GM12865 (cell line): ENCODE measurements around the gene ZBTB42.

Experiments
- DNase-seq: peaks from one replicate; pipeline ENCODE4 v3.0.0; 2010; ENCODE audit warnings: low read depth
- H3K4me3 ChIP-seq: 2 replicates; pipeline ENCODE4 v1.5.1; 2011; ENCODE audit warnings: mild to moderate bottlenecking, low read depth, low read length, control low read depth
- TF ChIP-seq, protein P1 (sequence below): IDR thresholded peaks from 2 replicates; pipeline ENCODE4 v1.5.1; 2011; ENCODE audit warnings: low read length, control low read depth, low read depth, inconsistent platforms; ENCODE audit not compliant: insufficient read depth; ENCODE audit errors: missing control alignments

ZBTB42 gene

DNA sequence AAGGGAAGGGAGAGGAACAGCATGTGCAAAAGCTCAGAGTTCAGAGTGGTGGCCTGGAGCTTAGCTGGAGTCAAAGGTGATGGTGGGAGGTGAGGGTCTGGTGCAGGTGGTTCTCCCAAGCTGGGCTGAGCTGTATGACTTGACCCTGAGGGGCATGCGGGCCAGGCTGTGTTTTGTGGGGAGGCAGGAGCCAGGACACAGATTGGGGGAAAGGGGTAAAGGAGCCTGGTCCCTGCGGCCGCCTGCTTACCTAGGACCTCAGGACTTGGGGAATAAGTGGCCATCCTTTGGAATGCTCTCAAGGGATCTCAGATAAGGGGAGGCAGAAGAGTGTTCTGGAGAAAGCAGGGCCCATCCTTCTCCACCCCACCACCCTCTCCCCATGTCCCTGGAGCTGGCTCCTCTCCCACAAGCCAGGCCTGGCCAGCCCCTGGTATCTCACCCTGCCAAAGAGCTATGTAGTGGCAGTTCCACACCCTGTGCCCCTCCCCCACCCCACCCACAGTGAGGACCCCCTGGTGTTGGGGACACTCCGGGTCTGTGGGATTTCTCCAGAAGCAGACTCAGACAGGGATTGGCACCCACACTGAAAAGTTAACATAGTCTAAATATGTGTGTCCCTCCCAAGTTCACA is 44.2 kb downstream of the ZBTB42 start:
- no peak overlapping the region for H3K4me3 ChIP-seq
- TF ChIP-seq, protein P1, sequence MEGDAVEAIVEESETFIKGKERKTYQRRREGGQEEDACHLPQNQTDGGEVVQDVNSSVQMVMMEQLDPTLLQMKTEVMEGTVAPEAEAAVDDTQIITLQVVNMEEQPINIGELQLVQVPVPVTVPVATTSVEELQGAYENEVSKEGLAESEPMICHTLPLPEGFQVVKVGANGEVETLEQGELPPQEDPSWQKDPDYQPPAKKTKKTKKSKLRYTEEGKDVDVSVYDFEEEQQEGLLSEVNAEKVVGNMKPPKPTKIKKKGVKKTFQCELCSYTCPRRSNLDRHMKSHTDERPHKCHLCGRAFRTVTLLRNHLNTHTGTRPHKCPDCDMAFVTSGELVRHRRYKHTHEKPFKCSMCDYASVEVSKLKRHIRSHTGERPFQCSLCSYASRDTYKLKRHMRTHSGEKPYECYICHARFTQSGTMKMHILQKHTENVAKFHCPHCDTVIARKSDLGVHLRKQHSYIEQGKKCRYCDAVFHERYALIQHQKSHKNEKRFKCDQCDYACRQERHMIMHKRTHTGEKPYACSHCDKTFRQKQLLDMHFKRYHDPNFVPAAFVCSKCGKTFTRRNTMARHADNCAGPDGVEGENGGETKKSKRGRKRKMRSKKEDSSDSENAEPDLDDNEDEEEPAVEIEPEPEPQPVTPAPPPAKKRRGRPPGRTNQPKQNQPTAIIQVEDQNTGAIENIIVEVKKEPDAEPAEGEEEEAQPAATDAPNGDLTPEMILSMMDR, result no peak
- no peak for DNase-seq

DNA sequence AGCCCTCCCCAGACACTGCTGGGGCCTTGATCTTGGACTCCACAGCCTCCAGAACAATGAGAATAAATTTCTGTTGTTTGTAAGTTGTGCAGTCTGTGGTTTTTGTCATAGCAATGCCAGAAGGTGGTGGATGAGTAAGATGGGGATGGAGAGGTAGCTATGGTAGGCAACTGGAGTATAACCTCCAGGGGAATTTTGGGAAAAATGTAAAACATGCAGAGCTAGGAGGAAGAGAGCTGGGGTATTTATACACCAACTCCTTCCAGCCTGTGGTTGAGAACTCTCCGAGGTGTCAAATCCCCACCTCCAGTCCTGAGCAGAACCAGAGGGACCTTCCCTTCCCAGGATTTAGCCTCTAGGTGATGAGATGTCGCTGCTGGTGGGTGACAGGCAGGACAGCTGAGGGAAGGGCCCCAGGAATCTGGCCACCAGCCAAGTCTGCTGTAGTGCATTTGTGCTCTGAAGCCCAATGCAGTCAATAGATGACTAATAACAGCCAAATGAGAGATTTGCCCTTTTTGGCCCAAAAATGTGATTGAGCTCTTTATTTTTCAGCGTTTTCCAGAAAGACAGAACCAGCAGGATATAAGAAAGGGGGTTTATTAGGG is 45.0 kb downstream of the ZBTB42 start:
- TF ChIP-seq, protein P1, result no peak
- no peak for DNase-seq
- no peak overlapping the region for H3K4me3 ChIP-seq

DNA sequence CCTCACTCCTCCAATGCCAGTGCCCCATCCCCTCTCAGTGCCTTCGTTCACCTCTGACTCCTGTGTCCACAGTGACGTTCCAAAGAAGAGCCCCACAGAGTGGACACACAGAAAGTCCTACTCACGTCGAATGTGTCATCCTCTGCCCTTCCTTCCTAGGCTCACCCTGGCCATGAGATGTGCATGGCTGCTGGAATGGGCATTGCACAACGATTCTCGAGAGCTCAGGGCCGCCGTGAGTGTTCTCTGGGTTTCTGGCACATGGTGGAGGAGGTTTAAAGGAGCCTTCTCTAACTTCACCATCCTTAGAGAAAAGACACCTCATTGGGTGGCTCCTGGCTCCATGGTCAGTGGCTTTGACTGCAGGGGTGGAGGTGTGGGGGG is 51.4 kb downstream of the ZBTB42 start:
- DNase-seq, result no peak
- TF ChIP-seq, protein P1, result no peak
- no peak overlapping the region for H3K4me3 ChIP-seq
